Mammary microvascular endothelial cell (primary cell): ENCODE measurements around the gene UGCG. TPM values are rescaled to one million over a fixed set of nuclear protein-coding genes. Genes with fewer than 3 reads are reported as not detected.

Experiments
- total RNA-seq: library from RNA; depleted of rRNA; stranded (reverse); fragments of >200 nt; gene quantifications from 2 replicates; pipeline ENCODE4 v1.2.3, GENCODE V29; 2015

The UGCG gene
- 66.5 and 67.7 TPM in 2 replicates for total RNA-seq

DNA sequence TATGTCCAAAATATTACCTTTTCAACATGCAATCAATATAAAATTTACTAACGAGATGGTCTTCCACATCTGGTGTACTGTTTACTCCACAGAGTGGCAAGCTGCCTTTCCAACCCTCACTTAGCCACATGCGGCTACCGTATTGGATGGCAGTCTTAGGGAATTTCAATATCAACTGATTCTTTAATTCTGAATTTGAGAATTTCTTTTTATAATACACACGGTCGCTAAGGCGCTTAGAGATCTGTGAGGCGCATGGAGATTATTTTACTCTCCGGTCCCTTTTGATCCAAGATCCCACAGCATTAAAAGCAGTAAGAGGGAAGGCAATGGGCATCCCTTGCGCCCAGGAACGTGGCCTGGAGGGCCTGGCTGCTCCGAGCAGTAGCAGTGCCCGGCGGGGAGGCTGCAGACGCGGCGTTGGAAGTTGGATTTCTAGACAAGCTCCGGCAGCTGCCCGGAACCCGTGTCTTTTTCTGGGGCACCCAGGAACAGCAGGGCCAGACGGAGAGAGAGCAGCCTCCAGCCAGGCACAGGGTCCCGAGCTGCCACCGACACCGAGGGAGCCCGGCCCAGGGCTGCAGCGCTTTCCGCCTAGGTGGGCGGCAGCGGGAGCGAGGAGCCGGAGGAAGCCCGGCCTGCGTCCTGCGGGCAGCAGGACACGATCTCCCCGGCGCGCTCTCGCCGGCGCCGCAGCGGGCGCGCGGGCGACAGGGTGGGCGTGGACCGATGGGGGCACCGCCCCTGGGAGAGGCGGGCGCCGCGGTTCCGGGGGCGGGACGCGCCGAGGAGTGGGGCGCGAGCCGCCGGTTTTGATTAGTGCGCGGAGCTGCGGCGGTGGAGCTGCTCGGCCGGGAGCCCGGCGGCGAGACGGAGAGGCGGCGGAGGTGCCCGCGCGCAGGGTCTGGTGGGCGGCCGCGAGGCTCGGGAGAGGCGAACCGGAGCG, at the start of gene UGCG:
Gene UGCG (plus strand): TSS at position 819 of the 946 bp plus-strand sequence. CDS start 402 bp downstream, outside the sequence.

Other genes starting within 250 kb of the UGCG start
- gene GNG10, start 235.2 kb upstream of the UGCG start, total RNA-seq = 101 and 106 TPM in 2 replicates
- gene SHOC1, start 101.9 kb upstream of the UGCG start, total RNA-seq = not detected in 2 replicates